Epithelial cell of proximal tubule (primary cell): ENCODE measurements around the gene KCNN4. TPM values are rescaled to one million over a fixed set of nuclear protein-coding genes. Genes with fewer than 3 reads are reported as not detected.

Experiments
- DNase-seq: peaks from one replicate; pipeline ENCODE4 v3.0.0-alpha.2; 2011; ENCODE audit warnings: low read depth
- H3K4me3 ChIP-seq: 2 replicates; pipeline ENCODE4 v1.5.1; 2011; ENCODE audit warnings: low read depth, mild to moderate bottlenecking, low read length
- CTCF ChIP-seq: conservative IDR thresholded peaks from 2 replicates; pipeline ENCODE4 v1.5.1; 2012; ENCODE audit warnings: low read depth, mild to moderate bottlenecking, low read length
- total RNA-seq: library from RNA; depleted of rRNA; stranded (reverse); fragments of >200 nt; gene quantifications from 2 replicates; pipeline ENCODE4 v1.2.3, GENCODE V29; 2015

KCNN4 gene
- total RNA-seq, 1 donor from 2014 or later: 11.6 TPM

GRCh38 chr19:43814663-43815352, 34.0 kb upstream of the KCNN4 start:
- no peak for DNase-seq
- no peak overlapping the region for H3K4me3 ChIP-seq
- TF ChIP-seq CTCF: no peak

GRCh38 chr19:43812688-43813087, 31.9 kb upstream of the KCNN4 start:
- H3K4me3 ChIP-seq: no peak overlapping the region

GRCh38 chr19:43812259-43812658, 31.5 kb upstream of the KCNN4 start:
- TF ChIP-seq CTCF: no peak
- no peak overlapping the region for H3K4me3 ChIP-seq
- DNase-seq: no peak

More at GRCh38 chr19:43812688-43813087, 31.9 kb upstream of the KCNN4 start:
- TF ChIP-seq CTCF: no peak
- DNase-seq: no peak

- DNase-seq: no peak
- TF ChIP-seq CTCF: no peak
- H3K4me3 ChIP-seq: no peak overlapping the region
Observed at GRCh38 chr19:43811837-43812236, 31.1 kb upstream of the KCNN4 start.

- no peak for DNase-seq
- H3K4me3 ChIP-seq: no peak overlapping the region
- peak; percentile 65 for TF ChIP-seq CTCF
Observed at GRCh38 chr19:43809762-43810696, 29.3 kb upstream of the KCNN4 start.

GRCh38 chr19:43807651-43808050, 26.9 kb upstream of the KCNN4 start:
- DNase-seq: no peak
- no peak for TF ChIP-seq CTCF
- no peak overlapping the region for H3K4me3 ChIP-seq
